ENCODE data around the gene ADAMTS2.
A peak's percentile ranks its signal among the peaks of the same experiment; 100 is the strongest.

The ADAMTS2 gene

GRCh38 chr5:179259731-179260323, 85.4 kb downstream of the ADAMTS2 start:
- H3K9me3 Mint-ChIP-seq: no peaks in the 10 kb centered on the region
- no peak overlapping the region for H3K4me3 Mint-ChIP-seq
- no peaks in the 10 kb centered on the region for H3K4me1 Mint-ChIP-seq
- peaks cover 7% of the 10 kb centered on the region for H3K27me3 Mint-ChIP-seq
- H3K27ac Mint-ChIP-seq: no peak overlapping the region
- DNase-seq: peak in 1 of 2 donors; percentile 7
- no peak for ATAC-seq

GRCh38 chr5:179258922-179259730, 86.1 kb downstream of the ADAMTS2 start:
- H3K4me1 Mint-ChIP-seq: no peaks in the 10 kb centered on the region

GRCh38 chr5:179258001-179258921, 87.0 kb downstream of the ADAMTS2 start:
- ATAC-seq (no peak), DNase-seq (peak in 1 of 2 donors; percentile 5)
- H3K27ac Mint-ChIP-seq: no peak overlapping the region
- no peaks in the 10 kb centered on the region for H3K9me3 Mint-ChIP-seq
- H3K4me3 Mint-ChIP-seq: no peak overlapping the region
- H3K27me3 Mint-ChIP-seq: peaks cover 6% of the 10 kb centered on the region
- no peaks in the 10 kb centered on the region for H3K4me1 Mint-ChIP-seq

More at GRCh38 chr5:179258922-179259730, 86.1 kb downstream of the ADAMTS2 start:
- H3K9me3 Mint-ChIP-seq: no peaks in the 10 kb centered on the region
- H3K4me3 Mint-ChIP-seq: no peak overlapping the region
- ATAC-seq (no peak), DNase-seq (peak in 1 of 2 donors; percentile 7)
- peaks cover 6% of the 10 kb centered on the region for H3K27me3 Mint-ChIP-seq
- H3K27ac Mint-ChIP-seq: peak overlapping the region in 1 of 2 donors; percentile 44

GRCh38 chr5:179257176-179257682, 88.0 kb downstream of the ADAMTS2 start:
- Mint-ChIP-seq H3K9me3 (no peaks in the 10 kb centered on the region), H3K27me3 (peaks cover under 1% of the 10 kb centered on the region)
- peak in 1 of 2 donors; percentile 3 for DNase-seq

GRCh38 chr5:179256328-179257175, 88.7 kb downstream of the ADAMTS2 start:
- ATAC-seq: no peak

More at GRCh38 chr5:179257176-179257682, 88.0 kb downstream of the ADAMTS2 start:
- no peak overlapping the region for H3K4me3 Mint-ChIP-seq
- ATAC-seq: no peak
- no peak overlapping the region for H3K27ac Mint-ChIP-seq
- no peaks in the 10 kb centered on the region for H3K4me1 Mint-ChIP-seq

DNA sequence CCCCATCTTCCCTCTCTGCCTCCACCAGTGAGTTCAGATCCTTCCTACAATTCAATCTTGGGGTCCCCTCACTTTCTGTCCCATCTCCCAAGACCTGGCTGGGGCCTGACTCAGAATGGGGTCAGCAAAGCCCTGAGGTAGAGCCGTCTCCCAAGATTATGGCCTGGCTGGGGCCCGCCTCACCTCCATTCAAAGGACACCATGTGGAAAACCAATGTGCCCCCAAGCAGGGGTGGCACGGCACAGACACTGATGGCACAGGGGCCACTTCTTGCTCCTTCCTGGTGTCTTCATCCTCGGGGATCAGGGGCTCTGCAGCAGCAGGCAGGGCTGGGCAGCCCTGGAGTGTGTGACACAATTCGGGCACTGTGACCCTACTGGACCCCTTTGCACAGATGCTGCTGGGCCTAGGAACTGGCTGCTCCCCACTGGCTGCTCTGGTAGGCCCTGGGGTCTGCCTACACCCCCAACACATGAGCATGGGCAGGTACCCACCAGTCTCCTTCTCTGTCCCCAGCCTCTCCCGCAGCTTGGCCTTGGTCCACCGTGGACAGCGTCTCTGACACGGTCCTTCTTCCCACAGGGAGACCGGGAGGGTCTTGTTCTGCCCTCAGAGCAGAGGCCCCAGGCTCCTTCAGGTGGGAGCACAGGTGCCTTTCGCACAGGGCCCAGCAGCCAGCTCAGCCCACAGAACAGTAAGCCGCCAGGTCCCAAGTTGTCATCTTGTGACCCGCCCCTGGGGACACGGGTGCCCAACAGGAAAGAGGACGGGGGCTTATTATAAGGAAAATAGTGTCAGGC, 89.5 kb downstream of the ADAMTS2 start:
- Mint-ChIP-seq H3K4me1 (no peaks in the 10 kb centered on the region), H3K27me3 (no peaks in the 10 kb centered on the region), H3K9me3 (no peaks in the 10 kb centered on the region), H3K4me3 (no peak overlapping the region), H3K27ac (no peak overlapping the region)
- no peak for ATAC-seq
- peak in 1 of 2 donors; percentile 6 for DNase-seq

More at GRCh38 chr5:179256328-179257175, 88.7 kb downstream of the ADAMTS2 start:
- H3K9me3 Mint-ChIP-seq: no peaks in the 10 kb centered on the region
- no peaks in the 10 kb centered on the region for H3K4me1 Mint-ChIP-seq
- no peak overlapping the region for H3K27ac Mint-ChIP-seq
- no peak overlapping the region for H3K4me3 Mint-ChIP-seq
- DNase-seq: no peak
- no peaks in the 10 kb centered on the region for H3K27me3 Mint-ChIP-seq

- DNase-seq (peak in 1 of 2 donors; percentile 3), ATAC-seq (no peak)
- H3K4me1 Mint-ChIP-seq: no peaks in the 10 kb centered on the region
- H3K4me3 Mint-ChIP-seq: no peak overlapping the region
- no peaks in the 10 kb centered on the region for H3K27me3 Mint-ChIP-seq
- H3K27ac Mint-ChIP-seq: peak overlapping the region in 1 of 2 donors; percentile 78
- no peaks in the 10 kb centered on the region for H3K9me3 Mint-ChIP-seq
Measured at GRCh38 chr5:179254638-179255271, 90.5 kb downstream of the ADAMTS2 start.

GRCh38 chr5:179253730-179254129, 91.5 kb downstream of the ADAMTS2 start:
- DNase-seq (peak in 1 of 2 donors; percentile 1), ATAC-seq (no peak)
- Mint-ChIP-seq H3K27ac (no peak overlapping the region), H3K9me3 (no peaks in the 10 kb centered on the region), H3K27me3 (peaks cover 1% of the 10 kb centered on the region), H3K4me3 (no peak overlapping the region), H3K4me1 (no peaks in the 10 kb centered on the region)

DNA sequence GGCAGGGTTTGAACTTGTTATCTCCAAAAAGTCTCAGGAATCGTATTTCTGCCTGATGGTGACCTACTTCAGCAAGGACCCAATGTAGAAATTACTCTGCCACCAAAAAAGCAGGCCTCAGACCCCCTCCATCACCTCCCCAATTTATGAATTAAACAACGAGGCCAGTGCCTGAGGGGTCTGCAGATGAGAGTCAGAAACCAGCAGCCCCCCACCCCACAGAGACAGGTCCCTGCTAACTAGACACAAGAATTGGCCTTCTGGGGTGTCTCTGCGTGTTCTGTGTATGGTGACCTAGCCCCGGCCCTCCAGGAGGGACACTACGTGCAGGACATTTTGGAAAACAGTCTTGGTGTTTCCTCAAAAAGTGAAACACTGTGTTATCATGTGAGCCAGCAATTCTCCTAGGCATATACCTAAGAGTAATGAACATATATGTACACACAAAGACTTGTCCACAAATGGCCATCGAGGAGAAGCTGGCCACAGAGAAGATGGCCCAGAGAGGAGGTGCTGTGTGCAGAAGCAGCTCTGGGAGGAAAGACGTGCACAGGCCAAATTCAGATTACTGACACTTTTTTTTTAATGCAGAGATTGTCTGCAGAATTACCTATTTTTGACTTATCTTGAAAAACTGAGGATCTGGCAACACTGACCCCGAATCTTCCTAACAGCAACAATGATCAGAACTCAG, 93.8 kb downstream of the ADAMTS2 start:
- H3K27ac Mint-ChIP-seq: peak overlapping the region in 1 of 2 donors; percentile 60
- H3K27me3 Mint-ChIP-seq: peaks cover 11% of the 10 kb centered on the region
- no peak for DNase-seq
- H3K9me3 Mint-ChIP-seq: peaks cover 10 to 11% of the 10 kb centered on the region in 2 donors
- H3K4me1 Mint-ChIP-seq: no peaks in the 10 kb centered on the region
- no peak overlapping the region for H3K4me3 Mint-ChIP-seq
- no peak for ATAC-seq

GRCh38 chr5:179250561-179251225, 94.6 kb downstream of the ADAMTS2 start:
- H3K27ac Mint-ChIP-seq: no peak overlapping the region
- H3K4me1 Mint-ChIP-seq: no peaks in the 10 kb centered on the region
- no peak for ATAC-seq
- no peak overlapping the region for H3K4me3 Mint-ChIP-seq
- peaks cover 16% of the 10 kb centered on the region in 2 donors for H3K9me3 Mint-ChIP-seq
- peaks cover 11% of the 10 kb centered on the region for H3K27me3 Mint-ChIP-seq
- no peak for DNase-seq

- no peaks in the 10 kb centered on the region for H3K4me1 Mint-ChIP-seq
- DNase-seq (no peak), ATAC-seq (no peak)
- peaks cover 11% of the 10 kb centered on the region for H3K27me3 Mint-ChIP-seq
- H3K27ac Mint-ChIP-seq: no peak overlapping the region
- H3K9me3 Mint-ChIP-seq: peaks cover 16 to 21% of the 10 kb centered on the region in 2 donors
- no peak overlapping the region for H3K4me3 Mint-ChIP-seq
Measured at GRCh38 chr5:179246227-179246626, 99.0 kb downstream of the ADAMTS2 start.

DNA sequence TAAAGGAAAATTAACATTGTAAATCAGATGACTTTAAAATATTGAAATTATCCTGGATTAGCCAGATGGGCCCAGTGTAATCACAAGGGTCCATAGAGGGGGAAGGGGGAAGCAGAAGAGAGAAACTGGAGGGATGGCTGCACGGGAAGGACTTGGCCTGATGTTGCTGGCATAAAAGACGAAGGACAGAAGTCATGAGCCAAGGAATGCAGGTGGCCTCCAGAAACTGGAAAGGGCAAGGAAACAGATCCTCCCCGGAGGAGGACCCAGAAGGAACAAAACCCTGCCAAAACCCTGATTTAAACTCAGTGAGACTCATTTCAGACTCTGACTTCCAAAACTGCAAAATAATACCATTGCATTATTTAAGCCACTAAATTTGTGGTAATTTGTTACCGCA, 100.2 kb downstream of the ADAMTS2 start:
- Mint-ChIP-seq H3K27ac (no peak overlapping the region), H3K9me3 (peaks cover 16 to 21% of the 10 kb centered on the region in 2 donors), H3K4me1 (no peaks in the 10 kb centered on the region), H3K4me3 (no peak overlapping the region), H3K27me3 (peaks cover 18% of the 10 kb centered on the region)
- no peak for ATAC-seq
- peak in 1 of 2 donors; percentile 1 for DNase-seq
